Measurements from ENCODE around the gene MARS1.

GRCh38 chr12:57489157-57489641 lies 1.3 kb downstream of the MARS1 start:
- TF ChIP-seq, protein P1, sequence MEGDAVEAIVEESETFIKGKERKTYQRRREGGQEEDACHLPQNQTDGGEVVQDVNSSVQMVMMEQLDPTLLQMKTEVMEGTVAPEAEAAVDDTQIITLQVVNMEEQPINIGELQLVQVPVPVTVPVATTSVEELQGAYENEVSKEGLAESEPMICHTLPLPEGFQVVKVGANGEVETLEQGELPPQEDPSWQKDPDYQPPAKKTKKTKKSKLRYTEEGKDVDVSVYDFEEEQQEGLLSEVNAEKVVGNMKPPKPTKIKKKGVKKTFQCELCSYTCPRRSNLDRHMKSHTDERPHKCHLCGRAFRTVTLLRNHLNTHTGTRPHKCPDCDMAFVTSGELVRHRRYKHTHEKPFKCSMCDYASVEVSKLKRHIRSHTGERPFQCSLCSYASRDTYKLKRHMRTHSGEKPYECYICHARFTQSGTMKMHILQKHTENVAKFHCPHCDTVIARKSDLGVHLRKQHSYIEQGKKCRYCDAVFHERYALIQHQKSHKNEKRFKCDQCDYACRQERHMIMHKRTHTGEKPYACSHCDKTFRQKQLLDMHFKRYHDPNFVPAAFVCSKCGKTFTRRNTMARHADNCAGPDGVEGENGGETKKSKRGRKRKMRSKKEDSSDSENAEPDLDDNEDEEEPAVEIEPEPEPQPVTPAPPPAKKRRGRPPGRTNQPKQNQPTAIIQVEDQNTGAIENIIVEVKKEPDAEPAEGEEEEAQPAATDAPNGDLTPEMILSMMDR (conservative IDR thresholded peaks at IDR 0.05; ENCODE audit: low read depth, low read length): no peak
- TF ChIP-seq EZH2 (IDR thresholded peaks at IDR 0.05; ENCODE audit: low read length, unreplicated experiment): no peak
